HepG2 (cell line): ENCODE data around the gene COQ7. TPM values are rescaled to one million over a fixed set of nuclear protein-coding genes. Genes with fewer than 3 reads are reported as not detected.

ENCODE experiments used
- ADNP ChIP-seq: sonication (generic); formaldehyde crosslinking; IDR thresholded peaks from 2 replicates; pipeline ENCODE4 v1.4.0; 2020; ENCODE audit warnings: missing genetic modification reagents
- PHF21A ChIP-seq: sonication (generic); formaldehyde crosslinking; IDR thresholded peaks from 2 replicates; pipeline ENCODE4 v1.5.0; 2020; ENCODE audit warnings: mild to moderate bottlenecking, missing genetic modification reagents
- PLRG1 ChIP-seq: fragments of 450-650 bp; conservative IDR thresholded peaks from 2 replicates; pipeline ENCODE4 v1.6.1; 2016
- PRDM4 ChIP-seq: sonication (generic); formaldehyde crosslinking; IDR thresholded peaks from 2 replicates; pipeline ENCODE4 v1.9.0; 2021; ENCODE audit warnings: missing genetic modification reagents, borderline replicate concordance
- PTBP1 ChIP-seq: fragments of 200-400 bp; formaldehyde crosslinking; IDR thresholded peaks from 2 replicates; pipeline ENCODE4 v1.6.1; 2018; ENCODE audit warnings: low read length, low read depth; ENCODE audit not compliant: poor library complexity, severe bottlenecking
- SP1 ChIP-seq, 2 experiments: fragments of 450-650 bp in 1 of 2; sonication (generic) in 1 of 2; formaldehyde crosslinking in 1 of 2; IDR thresholded peaks; 2 replicates each; pipeline versions ENCODE4 v1.4.0 to v1.6.1; 2016 to 2020; ENCODE audit warnings: missing genetic modification reagents in 1 of 2
- WIZ ChIP-seq: sonication (generic); formaldehyde crosslinking; IDR thresholded peaks from 2 replicates; pipeline ENCODE4 v1.5.1; 2020; ENCODE audit warnings: mild to moderate bottlenecking, missing genetic modification reagents
- ZBED4 ChIP-seq: sonication (generic); formaldehyde crosslinking; IDR thresholded peaks from 2 replicates; pipeline ENCODE4 v1.4.0; 2020; ENCODE audit warnings: missing genetic modification reagents, borderline replicate concordance
- ZBTB10 ChIP-seq: sonication (generic); formaldehyde crosslinking; IDR thresholded peaks from 2 replicates; pipeline ENCODE4 v1.4.0; 2020; ENCODE audit warnings: missing genetic modification reagents, borderline replicate concordance
- ZBTB14 ChIP-seq: sonication (generic); formaldehyde crosslinking; IDR thresholded peaks from 2 replicates; pipeline ENCODE4 v1.4.0; 2020; ENCODE audit warnings: missing genetic modification reagents
- ZFP36 ChIP-seq: fragments of 150-350 bp; IDR thresholded peaks from 2 replicates; pipeline ENCODE4 v1.6.1; 2018; ENCODE audit warnings: borderline replicate concordance, low read length, low read depth; ENCODE audit not compliant: partially characterized antibody
- ZNF329 ChIP-seq: sonication (generic); formaldehyde crosslinking; IDR thresholded peaks from 2 replicates; pipeline ENCODE4 v1.9.0; 2021; ENCODE audit warnings: low read depth, mild to moderate bottlenecking, missing genetic modification reagents
- ZNF530 ChIP-seq: sonication (generic); formaldehyde crosslinking; IDR thresholded peaks from 2 replicates; pipeline ENCODE4 v1.5.0; 2020; ENCODE audit warnings: low read depth, mild to moderate bottlenecking, missing genetic modification reagents
- ZNF670 ChIP-seq: sonication (generic); formaldehyde crosslinking; IDR thresholded peaks from 2 replicates; pipeline ENCODE4 v1.8.0; 2022; ENCODE audit warnings: mild to moderate bottlenecking, missing genetic modification reagents, borderline replicate concordance
- ZNF75D ChIP-seq: sonication (generic); formaldehyde crosslinking; IDR thresholded peaks from 2 replicates; pipeline ENCODE4 v1.8.1; 2023; ENCODE audit warnings: missing genetic modification reagents, mild to moderate bottlenecking, borderline replicate concordance
- ZNF761 ChIP-seq: sonication (generic); formaldehyde crosslinking; conservative IDR thresholded peaks from 2 replicates; pipeline ENCODE4 v1.4.0; 2020; ENCODE audit warnings: mild to moderate bottlenecking, missing genetic modification reagents
- ZNF83 ChIP-seq: sonication (generic); formaldehyde crosslinking; IDR thresholded peaks from 2 replicates; pipeline ENCODE4 v1.4.0; 2020; ENCODE audit warnings: missing genetic modification reagents, mild to moderate bottlenecking, borderline replicate concordance
- polyA plus RNA-seq, 8 experiments: library from polyadenylated mRNA; depleted of rRNA in 3 of 8; stranded (reverse) in 7 of 8; unstranded in 1 of 8; fragments of >200 nt; fragmentation: Illumina TruSeq in 4 of 8; extraction: Trizol in 4 of 8; gene quantifications; 2 replicates each; pipeline versions ENCODE4 v1.2.1 to v1.2.3, GENCODE V29; 2011 to 2016; ENCODE audit warnings: low read depth in 4 of 8, missing spikeins in 1 of 8, mixed read lengths in 1 of 8; ENCODE audit not compliant: insufficient read depth in 1 of 8
- total RNA-seq, 5 experiments: library from RNA; depleted of rRNA; stranded (reverse); fragments of >200 nt; fragmentation: Illumina TruSeq; extraction: Trizol; gene quantifications; 2 replicates each; pipeline ENCODE4 v1.2.3, GENCODE V29; 2016; ENCODE audit warnings: low read depth in 1 of 5

Gene COQ7
- total and polyA plus RNA-seq, 2 of the 13 experiments (the other 11 are each of a cell fraction or from before 2014, with no cell fraction given), result 20.1 to 45.7 TPM

GRCh38 chr16:19067349-19068236 lies at the start of gene COQ7 (continued):
- TF ChIP-seq ZNF75D (no peak), ADNP (CRISPR knock-in tag) (no peak; the same call in 1 of the 2 replicates), ZBED4 (CRISPR knock-in tag) (no peak; the same call in 1 of the 2 replicates), WIZ (CRISPR knock-in tag) (peak; percentile 91; the same call in 1 of the 2 replicates), ZBTB10 (peak; percentile 63), SP1 (IDR thresholded peaks at IDR 0.05) (no peak), SP1 (CRISPR knock-in tag; IDR thresholded peaks at IDR 0.05) (peak; percentile 63), ZBTB14 (CRISPR knock-in tag) (peak; percentile 58), PTBP1 (peak; percentile 94), ZFP36 (no peak), ZNF670 (CRISPR knock-in tag) (peak; percentile 13; the same call in 1 of the 2 replicates), PRDM4 (CRISPR knock-in tag) (no peak; the same call in 1 of the 2 replicates), PHF21A (peak; percentile 91; the same call in 1 of the 2 replicates), ZNF530 (no peak), ZNF329 (CRISPR knock-in tag) (no peak), ZNF761 (CRISPR knock-in tag) (peak; percentile 95), ZNF83 (CRISPR knock-in tag) (peak; percentile 90; the same call in 1 of the 2 replicates), PLRG1 (no peak)
